ENCODE results near the gene CACNA1H. TPM values are rescaled to one million over a fixed set of nuclear protein-coding genes. Genes with fewer than 3 reads are reported as not detected.
"Not testable (repeated sequence)": the region's sequence is repeated elsewhere in the genome, so short reads cannot be mapped to it uniquely, and the experiment has no call there.

Gene CACNA1H
- polyA plus RNA-seq, 4 donors = 6.2 to 22.5 (median 17.5) TPM

DNA sequence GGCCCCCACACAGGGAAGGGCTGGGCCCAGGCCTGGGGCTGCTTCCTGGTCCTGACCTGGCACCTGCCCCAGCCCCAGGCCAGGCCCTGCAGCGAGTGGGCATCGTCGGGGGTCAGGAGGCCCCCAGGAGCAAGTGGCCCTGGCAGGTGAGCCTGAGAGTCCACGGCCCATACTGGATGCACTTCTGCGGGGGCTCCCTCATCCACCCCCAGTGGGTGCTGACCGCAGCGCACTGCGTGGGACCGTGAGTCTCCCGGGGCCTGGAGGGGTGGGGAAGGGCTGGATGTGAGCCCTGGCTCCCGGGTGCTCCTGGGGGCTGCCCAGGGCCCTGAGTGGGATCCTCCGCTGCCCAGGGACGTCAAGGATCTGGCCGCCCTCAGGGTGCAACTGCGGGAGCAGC, 88.2 kb downstream of the CACNA1H start:
- not testable (repeated sequence) for DNase-seq (ENCODE audit: low read depth in 4 of 4, low spot score in 3 of 4)

DNA sequence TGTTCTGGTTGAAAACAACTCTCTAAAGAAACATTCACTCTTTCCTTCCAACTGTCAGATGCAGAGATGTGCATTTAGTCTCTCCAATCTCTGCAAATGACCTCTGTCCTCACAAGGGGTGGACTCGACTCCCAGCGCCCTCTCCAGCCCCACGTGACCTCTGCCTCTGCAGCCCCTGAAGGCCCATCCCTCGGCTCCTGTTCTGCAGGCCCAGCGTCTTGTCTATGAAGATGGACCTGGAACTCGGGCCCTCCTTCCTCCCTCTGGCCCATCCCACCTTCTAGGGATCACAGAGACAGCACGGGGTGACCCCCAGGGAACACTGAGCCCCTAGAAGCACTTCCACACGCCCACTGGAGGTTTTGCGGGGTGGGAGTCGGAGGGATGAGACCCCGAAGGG, 90.5 kb downstream of the CACNA1H start:
- not testable (repeated sequence) for DNase-seq (ENCODE audit: low read depth in 4 of 4, low spot score in 3 of 4)

DNA sequence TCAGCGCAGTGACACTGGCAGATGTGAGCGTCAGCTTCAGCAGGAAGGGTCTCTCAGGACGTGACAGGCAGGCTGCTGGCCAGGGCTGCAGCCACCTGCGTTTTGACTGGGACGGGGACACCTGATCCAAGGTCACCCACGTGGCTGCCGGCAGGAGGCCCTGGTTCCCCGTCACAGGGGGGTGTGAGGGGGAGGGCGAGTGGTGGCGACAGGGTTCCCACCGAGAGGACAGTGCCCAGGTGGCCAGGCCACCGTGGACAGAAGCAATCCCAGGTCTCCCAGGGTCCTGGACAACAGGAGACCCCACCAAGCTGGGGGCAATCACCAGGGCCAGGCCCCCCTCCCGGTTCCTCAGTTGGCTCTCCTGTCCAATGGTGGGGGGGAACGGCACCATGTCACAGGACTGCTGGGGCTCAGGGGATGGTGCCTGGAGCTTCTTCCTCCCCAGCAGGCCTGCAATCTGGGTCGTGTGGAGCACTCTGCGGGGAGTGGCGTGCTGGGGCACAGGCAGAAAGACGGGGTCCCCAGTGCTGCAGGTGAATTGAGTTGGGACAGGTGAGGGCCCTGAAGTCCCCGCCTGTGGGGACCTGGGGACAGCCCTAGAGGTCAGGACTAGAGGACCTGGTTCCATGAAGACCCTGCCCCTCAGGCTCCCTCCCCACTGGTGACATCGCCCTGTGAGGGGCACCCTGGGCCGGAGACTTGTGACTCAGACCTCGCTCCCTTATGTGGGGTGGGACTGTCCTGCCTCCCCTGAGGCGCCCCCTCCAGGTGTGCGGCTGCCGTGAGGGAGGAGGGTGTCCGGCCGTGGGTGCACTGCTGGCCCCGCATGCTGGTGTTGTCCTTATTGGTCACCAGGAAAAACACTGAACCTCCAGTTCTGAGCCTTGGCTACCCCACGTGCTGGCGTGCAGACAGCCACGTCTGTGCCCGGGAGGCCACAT, 91.3 kb downstream of the CACNA1H start:
- DNase-seq (ENCODE audit: low read depth in 4 of 4, low spot score in 3 of 4) = not testable (repeated sequence)

DNA sequence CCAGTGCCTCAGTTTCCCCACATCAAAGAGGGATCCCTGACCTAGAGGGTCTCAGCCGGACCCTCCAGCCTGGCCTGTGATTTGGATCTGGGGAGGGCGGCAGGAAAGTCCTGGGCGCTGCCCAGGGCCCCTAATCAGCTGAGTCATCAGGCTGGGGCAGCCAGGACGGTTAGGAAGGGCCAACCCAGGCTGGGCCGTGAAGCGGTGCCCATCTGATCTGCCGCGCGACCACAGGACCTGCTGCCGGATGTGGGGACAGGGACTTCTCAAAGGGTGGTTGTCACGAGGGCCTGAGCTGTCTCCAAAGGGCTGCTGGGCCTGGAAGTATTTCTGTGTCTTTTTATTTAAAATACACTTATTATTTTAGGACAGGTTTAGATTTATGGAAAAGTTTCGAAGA, 92.0 kb downstream of the CACNA1H start:
- no peak for DNase-seq (ENCODE audit: low read depth in 4 of 4, low spot score in 3 of 4)

GRCh38 chr16:1245452-1246020, 92.6 kb downstream of the CACNA1H start:
- no peak for DNase-seq (ENCODE audit: low read depth in 4 of 4, low spot score in 3 of 4)

DNA sequence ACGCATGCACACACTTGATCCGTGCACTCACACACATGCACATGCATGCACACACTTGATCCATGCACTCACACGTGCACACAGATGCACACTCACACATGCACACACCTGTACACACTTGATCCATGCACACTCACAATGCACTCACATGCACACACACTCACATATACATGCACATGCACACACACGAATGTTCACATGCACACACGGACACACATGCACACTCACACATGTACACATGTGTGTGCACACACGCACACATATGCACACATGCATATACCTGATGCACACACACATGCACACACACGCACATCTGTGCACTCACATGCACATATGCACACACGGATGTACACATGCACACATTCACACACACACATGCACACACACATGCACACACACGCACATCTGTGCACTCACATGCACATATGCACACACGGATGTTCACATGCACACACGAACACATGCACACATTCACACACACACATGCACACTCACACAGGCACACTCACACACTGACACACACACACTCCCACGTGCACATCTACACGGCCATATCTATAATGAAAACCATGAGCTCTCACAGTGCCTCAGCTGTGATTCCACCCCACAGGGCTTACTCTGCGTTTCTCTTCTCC, 95.1 kb downstream of the CACNA1H start:
- DNase-seq (ENCODE audit: low read depth in 4 of 4, low spot score in 3 of 4) = not testable (repeated sequence)

DNA sequence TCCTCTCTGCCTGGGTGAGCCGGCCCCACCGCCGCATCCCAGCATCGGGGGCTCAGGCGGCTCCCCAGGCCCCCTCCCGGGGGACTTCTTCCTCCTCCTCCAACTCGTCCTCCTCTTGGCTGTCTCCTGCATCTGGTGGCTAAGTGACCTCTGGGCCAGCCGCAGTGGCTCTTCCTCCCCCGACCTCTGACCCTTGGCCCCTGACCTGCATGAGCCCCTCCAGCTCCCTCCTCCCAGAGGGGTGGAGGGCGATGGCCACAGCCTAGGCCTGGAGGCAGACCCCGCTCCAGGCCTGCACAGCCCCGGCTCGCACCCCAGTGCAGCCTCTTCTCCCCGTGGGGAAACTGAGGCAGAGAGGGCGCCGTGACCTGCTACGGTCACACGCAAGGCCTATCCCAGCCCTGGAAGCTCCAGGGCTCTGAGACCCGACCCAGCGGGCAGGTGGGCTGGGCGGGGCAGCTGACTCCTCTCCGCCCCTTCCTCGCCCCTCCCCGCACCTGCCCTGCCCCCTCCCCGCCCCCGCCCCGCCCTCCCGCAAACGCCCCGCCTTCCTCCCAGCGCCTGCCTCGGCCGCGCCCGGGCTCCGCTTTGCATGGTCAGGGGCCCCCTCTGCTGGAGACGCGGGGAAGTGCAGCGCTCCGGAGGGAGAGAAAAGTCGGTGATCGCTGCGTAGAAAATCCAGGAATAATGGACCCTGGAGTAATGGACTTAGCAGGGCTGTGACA, 96.3 kb downstream of the CACNA1H start:
- DNase-seq (ENCODE audit: low read depth in 4 of 4, low spot score in 3 of 4) = not testable (repeated sequence)

DNA sequence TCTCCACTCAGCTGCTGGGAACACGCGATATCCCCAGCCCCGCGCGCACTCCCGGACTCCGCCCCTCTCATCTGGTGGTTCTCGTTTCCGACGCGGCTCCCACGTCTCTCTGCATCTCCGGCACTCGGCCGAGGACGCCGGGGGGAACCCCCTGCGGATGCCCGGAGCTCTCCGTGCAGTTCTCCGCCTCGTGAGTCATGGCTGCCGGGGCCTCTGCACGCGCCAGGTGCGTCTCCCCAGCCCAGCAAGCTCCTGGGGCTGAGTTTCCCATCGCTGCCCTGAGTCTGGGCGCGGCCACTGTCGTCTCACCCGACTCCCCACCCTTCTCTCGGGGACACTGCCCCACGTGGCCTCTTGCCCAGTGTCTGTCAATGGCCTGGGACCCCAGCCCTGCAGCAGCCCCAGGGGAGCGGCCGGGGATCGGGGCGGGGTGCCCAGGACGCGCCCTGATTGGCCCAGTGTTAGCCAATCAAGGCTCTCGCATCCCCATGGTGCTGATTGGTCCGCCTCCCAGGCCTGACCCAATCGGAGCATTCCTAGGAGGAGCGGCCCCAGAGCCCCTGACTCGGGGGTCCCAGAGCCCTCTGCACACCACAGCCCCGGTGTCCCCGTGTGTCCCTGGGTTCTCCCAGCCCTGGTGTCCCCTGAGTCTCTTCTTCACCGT, 100.9 kb downstream of the CACNA1H start:
- not testable (repeated sequence) for DNase-seq (ENCODE audit: low read depth in 4 of 4, low spot score in 3 of 4)

- DNase-seq (ENCODE audit: low read depth in 4 of 4, low spot score in 3 of 4) = not testable (repeated sequence)
Observed at GRCh38 chr16:1254821-1255220, 101.9 kb downstream of the CACNA1H start.

DNA sequence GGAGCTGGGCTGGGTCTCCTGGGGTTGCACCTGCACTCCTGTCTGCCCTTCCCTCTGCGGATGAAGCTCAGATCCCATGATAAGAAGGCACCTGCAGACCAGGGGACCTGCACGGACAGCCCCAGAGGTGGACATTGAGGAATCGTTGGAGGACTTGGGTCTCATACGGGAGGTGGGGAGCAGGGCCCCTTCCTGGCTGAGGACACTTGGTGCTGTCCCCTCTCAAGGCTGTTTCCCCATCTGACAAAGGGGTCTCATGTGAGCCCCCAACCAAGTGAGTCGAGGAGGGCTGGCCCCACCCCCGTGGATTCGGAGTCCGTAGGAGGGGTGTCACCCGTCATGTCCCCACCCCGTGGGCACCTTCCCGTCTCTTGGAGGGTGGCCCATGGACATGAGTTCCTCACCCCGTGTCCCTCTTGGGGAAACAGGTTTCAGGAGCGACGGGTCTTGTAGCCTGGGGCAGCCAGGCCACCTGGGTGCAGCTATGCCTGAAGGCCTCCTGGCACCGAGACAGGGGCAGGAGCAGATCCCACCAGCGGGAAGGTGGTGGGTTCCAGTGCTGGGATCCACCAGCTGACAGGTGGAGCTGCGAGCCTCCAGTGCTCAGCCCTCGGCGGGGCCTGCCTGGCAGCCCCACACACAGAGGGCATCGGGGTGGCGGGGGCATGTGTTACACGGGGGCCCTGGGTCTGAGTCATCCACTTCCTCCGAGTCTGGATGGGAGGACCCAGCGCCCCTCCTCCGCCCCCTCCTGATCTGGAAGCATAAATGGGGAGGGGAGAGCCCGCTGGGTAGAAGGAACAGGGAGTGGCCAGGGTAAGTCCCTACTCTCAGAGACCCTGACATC, 102.6 kb downstream of the CACNA1H start, which contains the start of gene TPSD1:
Gene TPSD1 (plus strand): TSS at position 794 of the 847 bp plus-strand sequence. CDS start 212 bp downstream, outside the sequence.
- not testable (repeated sequence) for DNase-seq (ENCODE audit: low read depth in 4 of 4, low spot score in 3 of 4)

GRCh38 chr16:1256296-1256873, 103.5 kb downstream of the CACNA1H start:
- DNase-seq (ENCODE audit: low read depth in 4 of 4, low spot score in 3 of 4) = not testable (repeated sequence)

- no peak for DNase-seq (ENCODE audit: low read depth in 4 of 4, low spot score in 3 of 4)
Observed at GRCh38 chr16:1256874-1257322, 104.0 kb downstream of the CACNA1H start.

DNA sequence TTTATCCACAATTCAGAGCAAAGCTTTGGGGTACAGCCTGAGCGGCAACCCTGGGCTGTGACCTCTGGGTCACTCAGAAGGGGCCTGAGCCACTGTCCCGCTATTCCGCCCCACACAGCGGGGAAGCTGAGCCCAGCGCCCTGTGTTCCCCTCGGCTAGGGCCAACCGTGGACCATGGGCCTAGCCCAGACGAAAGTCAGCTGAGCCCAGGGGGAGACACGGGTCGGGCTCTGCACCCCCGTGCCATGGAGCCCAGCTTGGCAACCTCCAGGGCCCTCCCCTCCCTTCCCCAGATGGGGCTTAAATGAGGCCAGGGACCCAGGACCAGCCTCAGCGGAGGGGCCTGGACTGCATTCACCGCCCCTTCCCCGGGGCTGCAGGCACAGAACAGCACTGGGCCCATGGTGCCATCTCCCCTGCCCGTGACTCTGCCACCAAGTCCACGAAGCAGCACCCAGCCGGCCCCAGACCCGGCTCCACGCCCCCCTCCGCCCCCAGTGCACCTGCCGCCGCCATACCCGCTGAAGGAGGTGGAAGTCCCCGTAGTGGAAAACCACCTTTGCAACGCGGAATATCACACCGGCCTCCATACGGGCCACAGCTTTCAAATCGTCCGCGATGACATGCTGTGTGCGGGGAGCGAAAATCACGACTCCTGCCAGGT, 104.8 kb downstream of the CACNA1H start:
- DNase-seq (ENCODE audit: low read depth in 4 of 4, low spot score in 3 of 4) = no peak

GRCh38 chr16:1258225-1258600, 105.3 kb downstream of the CACNA1H start:
- DNase-seq (ENCODE audit: low read depth in 4 of 4, low spot score in 3 of 4) = no peak

DNA sequence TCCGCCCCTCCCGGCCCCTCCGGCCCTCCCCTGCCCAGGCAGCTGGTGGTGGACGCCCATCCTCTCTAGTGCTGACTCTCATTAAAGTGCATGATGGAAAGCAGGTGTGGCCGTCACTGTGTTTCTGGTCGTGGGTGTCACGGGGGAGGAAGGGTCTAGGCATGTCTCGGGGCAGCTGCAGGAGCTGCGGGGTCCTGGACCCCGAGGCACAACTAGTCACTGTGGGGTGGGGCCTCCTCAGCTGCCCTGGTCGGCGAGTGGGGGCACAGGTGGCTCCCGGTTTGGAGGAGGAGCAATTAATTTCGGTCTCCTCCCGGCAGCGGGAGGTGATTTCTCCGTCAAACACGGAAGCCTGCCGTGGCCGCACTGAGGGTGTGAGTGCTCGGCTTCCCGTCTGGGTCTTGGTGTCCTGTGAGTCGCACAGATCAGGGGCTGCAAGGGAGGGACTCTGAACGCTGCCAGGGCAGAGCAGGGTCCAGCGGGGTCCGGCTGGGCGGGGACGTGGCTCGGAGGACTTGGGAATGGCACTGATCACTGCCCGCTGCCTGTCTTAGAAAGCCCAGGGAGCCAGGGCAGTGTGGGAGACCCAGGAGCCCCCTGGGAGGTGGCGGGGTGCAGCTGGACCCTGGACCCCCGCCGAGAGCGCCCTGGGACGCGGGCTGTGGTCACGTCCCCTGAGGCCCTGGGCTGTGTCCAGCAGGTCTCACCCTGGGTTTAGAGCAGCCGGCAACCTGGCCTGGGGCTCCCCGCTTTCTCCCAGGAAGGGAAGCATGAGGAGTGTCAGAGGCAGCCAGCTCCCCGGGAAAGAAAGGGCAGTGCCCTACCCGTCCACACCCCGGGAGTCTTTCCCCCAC, 106.2 kb downstream of the CACNA1H start:
- DNase-seq (ENCODE audit: low read depth in 4 of 4, low spot score in 3 of 4) = no peak

- no peak for DNase-seq (ENCODE audit: low read depth in 4 of 4, low spot score in 3 of 4)
Observed at GRCh38 chr16:1259760-1260068, 106.8 kb downstream of the CACNA1H start.

DNA sequence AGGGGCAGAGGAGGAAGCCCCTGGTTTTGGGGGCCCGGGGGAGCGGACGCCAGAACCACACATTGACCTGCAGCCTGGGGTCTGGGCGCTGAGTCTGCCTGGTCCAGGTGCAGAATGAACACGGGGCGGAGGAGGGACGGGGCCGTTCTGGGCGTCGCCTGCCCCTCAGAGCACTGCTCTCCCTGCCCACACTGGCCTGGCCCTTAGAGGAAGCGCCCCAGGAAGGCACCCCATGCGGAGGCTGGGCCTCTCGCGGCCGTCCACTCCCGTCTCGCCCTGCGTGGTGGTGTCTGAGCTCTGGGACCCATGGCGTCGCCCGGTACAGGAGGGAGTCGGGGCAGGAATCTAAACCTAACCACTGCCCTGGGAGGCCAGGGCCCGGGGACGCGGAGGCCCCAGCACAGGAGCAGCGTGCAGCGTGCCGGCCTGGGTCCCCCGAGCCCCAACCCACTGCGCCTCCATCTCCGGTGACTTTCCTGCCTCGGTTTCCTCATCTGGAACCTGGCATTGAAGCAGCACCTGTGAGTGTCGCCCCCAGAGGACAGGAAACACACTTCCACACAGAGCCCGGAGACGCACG, 107.3 kb downstream of the CACNA1H start:
- DNase-seq (ENCODE audit: low read depth in 4 of 4, low spot score in 3 of 4) = no peak
